IMR-90 (cell line): ENCODE data around the gene LELP1. TPM values are rescaled to one million over a fixed set of nuclear protein-coding genes. Genes with fewer than 3 reads are reported as not detected.

ENCODE experiments used
- ATAC-seq: fragments of 200-7000 bp; cut with Tn5 transposase; 2 replicates; pipeline ENCODE4 v1.9.1; 2020; ENCODE audit warnings: low read depth, mild to moderate bottlenecking, moderate library complexity
- BruUV-seq: library from RNA; stranded (reverse); fragments of 400-500 nt; replicated peaks from 2 replicates; lab custom pipeline; 2021; lab: Mats Ljungman, UMichigan
- CTCF ChIA-PET: fragments of 300-600 bp; formaldehyde crosslinking; extraction: SDS; loops from one replicate; lab custom pipeline; 2021; ENCODE audit warnings: antibody characterized with exemption; lab: Yijun Ruan, JAX
- POLR2A ChIA-PET: fragments of 300-600 bp; sonication (Branson Sonifier 250); formaldehyde crosslinking; loops from one replicate; lab custom pipeline; 2022; ENCODE audit warnings: antibody characterized with exemption; ENCODE audit not compliant: unreplicated experiment; lab: Charles Lee
- DNase-seq: peaks from one replicate; pipeline ENCODE4 v3.0.0; 2013
- H2AFZ ChIP-seq: replicated peaks from 2 replicates; pipeline ENCODE3; 2013; ENCODE audit warnings: low read length, mild to moderate bottlenecking; ENCODE audit not compliant: poor library complexity
- H2AK5ac ChIP-seq: 2 replicates; pipeline ENCODE4 v1.6.1; 2013; ENCODE audit warnings: low read depth, low read length, inconsistent platforms
- H2AK9ac ChIP-seq: replicated peaks from 2 replicates; pipeline ENCODE3; 2013; ENCODE audit warnings: mild to moderate bottlenecking, low read depth, low read length, moderate library complexity; ENCODE audit not compliant: poor library complexity
- H2BK120ac ChIP-seq: 2 replicates; pipeline ENCODE4 v1.6.1; 2013; ENCODE audit warnings: low read depth, low read length, inconsistent platforms
- H2BK15ac ChIP-seq: 3 replicates; pipeline ENCODE4 v1.6.1; 2013; ENCODE audit warnings: low read depth, low read length, inconsistent platforms
- H2BK20ac ChIP-seq: 2 replicates; pipeline ENCODE4 v1.6.1; 2013; ENCODE audit warnings: low read depth, mild to moderate bottlenecking, inconsistent platforms, low read length, moderate library complexity
- H2BK5ac ChIP-seq: 2 replicates; pipeline ENCODE4 v1.6.1; 2013; ENCODE audit warnings: mild to moderate bottlenecking, low read depth, low read length, inconsistent platforms; ENCODE audit not compliant: poor library complexity, severe bottlenecking
- H3K14ac ChIP-seq: replicated peaks from 2 replicates; pipeline ENCODE4 v1.6.1; 2013; ENCODE audit warnings: low read depth, low read length, inconsistent platforms
- H3K18ac ChIP-seq: 2 replicates; pipeline ENCODE4 v1.6.1; 2013; ENCODE audit warnings: low read depth, low read length, control low read depth
- H3K23ac ChIP-seq: 2 replicates; pipeline ENCODE4 v1.6.1; 2013; ENCODE audit warnings: low read depth, low read length, inconsistent platforms
- H3K27ac ChIP-seq: 2 replicates; pipeline ENCODE4 v1.5.1; 2013; ENCODE audit warnings: mild to moderate bottlenecking, control low read depth, low read length; ENCODE audit not compliant: insufficient read depth
- H3K27me3 ChIP-seq: 2 replicates; pipeline ENCODE4 v1.6.1; 2013; ENCODE audit warnings: low read length; ENCODE audit not compliant: control insufficient read depth, insufficient read depth
- H3K36me3 ChIP-seq: 2 replicates; pipeline ENCODE4 v1.6.1; 2013; ENCODE audit warnings: low read length, mixed read lengths; ENCODE audit not compliant: control insufficient read depth, insufficient read depth
- H3K4ac ChIP-seq: 2 replicates; pipeline ENCODE4 v1.6.1; 2013; ENCODE audit warnings: low read depth, low read length, inconsistent platforms
- H3K4me1 ChIP-seq: 2 replicates; pipeline ENCODE4 v1.6.1; 2013; ENCODE audit warnings: low read length, mixed read lengths; ENCODE audit not compliant: control insufficient read depth, insufficient read depth
- H3K4me2 ChIP-seq: 2 replicates; pipeline ENCODE4 v1.6.1; 2013; ENCODE audit warnings: low read depth, mild to moderate bottlenecking, control low read depth, low read length, moderate library complexity
- H3K4me3 ChIP-seq: 2 replicates; pipeline ENCODE4 v1.5.1; 2013; ENCODE audit warnings: low read depth, mild to moderate bottlenecking, control low read depth, low read length, moderate library complexity; ENCODE audit not compliant: insufficient read depth
- H3K56ac ChIP-seq: 2 replicates; pipeline ENCODE4 v1.6.1; 2013; ENCODE audit warnings: low read length, inconsistent platforms; ENCODE audit not compliant: insufficient read depth; ENCODE audit errors: extremely low read depth
- H3K79me1 ChIP-seq, 2 experiments: 2 replicates each; pipeline ENCODE4 v1.6.1; 2013; ENCODE audit warnings: low read length in 2 of 2, inconsistent platforms in 1 of 2, low read depth in 1 of 2
- H3K9ac ChIP-seq: 2 replicates; pipeline ENCODE4 v1.6.1; 2013; ENCODE audit warnings: low read depth, low read length, control low read depth
- H3K9me1 ChIP-seq: 2 replicates; pipeline ENCODE4 v1.6.1; 2013; ENCODE audit warnings: low read length, inconsistent platforms; ENCODE audit not compliant: insufficient read depth
- H3K9me3 ChIP-seq: 2 replicates; pipeline ENCODE4 v1.6.1; 2013; ENCODE audit warnings: low read length; ENCODE audit not compliant: control insufficient read depth, insufficient read depth
- H4K20me1 ChIP-seq: 2 replicates; pipeline ENCODE4 v1.6.1; 2013; ENCODE audit warnings: low read length, inconsistent platforms; ENCODE audit not compliant: insufficient read depth
- H4K5ac ChIP-seq: 2 replicates; pipeline ENCODE4 v1.6.1; 2013; ENCODE audit warnings: mild to moderate bottlenecking, low read depth, low read length, control low read depth
- H4K8ac ChIP-seq, 2 experiments: 2 replicates each; pipeline ENCODE4 v1.6.1; 2013; ENCODE audit warnings: low read depth in 2 of 2, low read length in 2 of 2, control low read depth in 1 of 2, inconsistent platforms in 1 of 2
- H4K91ac ChIP-seq: 2 replicates; pipeline ENCODE4 v1.6.1; 2013; ENCODE audit warnings: low read depth, low read length, inconsistent platforms; ENCODE audit not compliant: insufficient read depth
- CEBPB ChIP-seq: IDR thresholded peaks from 2 replicates; pipeline ENCODE4 v1.6.1; 2012; ENCODE audit warnings: low read depth, low read length, improper control_type of control experiment
- FOS ChIP-seq: fragments of 150-350 bp; IDR thresholded peaks from 2 replicates; pipeline ENCODE4 v1.6.1; 2016; ENCODE audit warnings: low read depth, low read length
- MAFK ChIP-seq: IDR thresholded peaks from 2 replicates; pipeline ENCODE4 v1.6.1; 2012; ENCODE audit warnings: low read depth, low read length, improper control_type of control experiment
- POLR2A ChIP-seq: IDR thresholded peaks from 2 replicates; pipeline ENCODE4 v1.6.1; 2012; ENCODE audit warnings: mild to moderate bottlenecking, low read depth, low read length
- RAD21 ChIP-seq: IDR thresholded peaks from 2 replicates; pipeline ENCODE4 v1.6.1; 2012; ENCODE audit warnings: low read length, improper control_type of control experiment
- SMC3 ChIP-seq: fragments of 150-350 bp; IDR thresholded peaks from 2 replicates; pipeline ENCODE4 v1.6.1; 2016; ENCODE audit warnings: low read depth, mild to moderate bottlenecking, antibody characterized with exemption, low read length, moderate library complexity
- USF2 ChIP-seq: fragments of 150-350 bp; IDR thresholded peaks from 2 replicates; pipeline ENCODE4 v1.6.1; 2017; ENCODE audit warnings: mild to moderate bottlenecking, antibody characterized with exemption, low read length, low read depth
- WGBS, 2 experiments: methylation state at CpG; one replicate each; pipeline versions ENCODE4 v1.1.5 to v1.1.7; 2013; ENCODE audit warnings: missing lambda C conversion rate in 2 of 2; ENCODE audit not compliant: insufficient read length in 1 of 2; ENCODE audit errors: extremely low coverage in 2 of 2; 5-methylcytosine and 5-hydroxymethylcytosine counted together
- dilution Hi-C: fragments of 300-500 bp; cut with HindIII; formaldehyde crosslinking; loops from one replicate; pipeline ENCODE4 v1.14.3; 2018; ENCODE audit warnings: low sequenced_read_pairs; ENCODE audit not compliant: unreplicated experiment
- in situ Hi-C: fragments of 300-500 bp; cut with MboI; formaldehyde crosslinking; loops from 3 replicates; pipeline ENCODE4 v1.14.3; 2019; ENCODE audit warnings: low sequenced_read_pairs, inconsistent platforms, mixed read lengths
- intact Hi-C: fragments of 100-400 bp; cut with micrococcal nuclease; formaldehyde crosslinking; loops from 2 replicates; pipeline ENCODE4 v1.10.0; 2022
- polyA plus RNA-seq, 3 experiments: library from polyadenylated mRNA; depleted of rRNA; stranded (reverse); fragments of >200 nt; gene quantifications; 2 replicates each; pipeline ENCODE4 v1.2.3, GENCODE V29; 2012; ENCODE audit warnings: low replicate concordance in 1 of 3
- total RNA-seq: library from RNA; depleted of rRNA; stranded (reverse); fragments of >200 nt; gene quantifications from 2 replicates; pipeline ENCODE4 v1.2.3, GENCODE V29; 2012

LELP1 gene
- total and polyA plus RNA-seq, 2 of the 4 experiments (the other 2 are of a cell fraction) = not detected

- no peak overlapping the region for H3K4ac ChIP-seq
- no peak overlapping the region for H2AFZ ChIP-seq
- no peak overlapping the region for H3K27ac ChIP-seq
- POLR2A ChIA-PET = no interaction called here
- H3K23ac ChIP-seq = no peak overlapping the region
- H2AK5ac ChIP-seq = no peak overlapping the region
- no peak for DNase-seq
- TF ChIP-seq USF2 = no peak
- no peak for TF ChIP-seq RAD21
- TF ChIP-seq CEBPB = no peak
- TF ChIP-seq SMC3 = no peak
- TF ChIP-seq POLR2A = no peak
- no peak for TF ChIP-seq FOS
- no peak for TF ChIP-seq MAFK
- in situ Hi-C loops = no loop called here
- H2BK5ac ChIP-seq = no peak overlapping the region
- intact Hi-C loops = no loop called here
- no peaks in the 10 kb centered on the region for H3K27me3 ChIP-seq
- H2BK120ac ChIP-seq = no peak overlapping the region
- no peaks in the 10 kb centered on the region for H3K4me1 ChIP-seq
- no peak overlapping the region for H4K8ac ChIP-seq
- ATAC-seq = no peak
- H3K4me2 ChIP-seq = no peak overlapping the region
- H3K18ac ChIP-seq = no peak overlapping the region
- dilution Hi-C loops = no loop called here
- H3K9ac ChIP-seq = no peak overlapping the region
- CTCF ChIA-PET = no interaction called here
- H4K91ac ChIP-seq = no peak overlapping the region
- H3K14ac ChIP-seq = no peak overlapping the region
- H3K56ac ChIP-seq = no peak overlapping the region
- no peaks in the 10 kb centered on the region for H3K36me3 ChIP-seq
- no peak overlapping the region for H3K4me3 ChIP-seq
- H2AK9ac ChIP-seq = no peak overlapping the region
- H4K20me1 ChIP-seq = no peaks in the 10 kb centered on the region
- H3K9me1 ChIP-seq = no peaks in the 10 kb centered on the region
- H4K5ac ChIP-seq = no peak overlapping the region
- H2BK15ac ChIP-seq = no peak overlapping the region
- H3K79me1 ChIP-seq = no peaks in the 10 kb centered on the region
- H2BK20ac ChIP-seq = no peak overlapping the region
- WGBS, 2 experiments = no CpG with 5 or more reads among the region's 2 CpGs
- no TSS peak for BruUV-seq
- no peaks in the 10 kb centered on the region for H3K9me3 ChIP-seq
These were observed 28.6 kb downstream of the LELP1 start for GRCh38 chr1:153231785-153232184.
